ENCODE data around the gene ASB2.

- TF ChIP-seq MXI1 (IDR thresholded peaks at IDR 0.05; ENCODE audit: borderline replicate concordance, low read depth, low read length) (no peak), RFX5 (IDR thresholded peaks at IDR 0.05; ENCODE audit: low read depth, low read length) (no peak), POLR2A (IDR thresholded peaks at IDR 0.05; ENCODE audit: low read depth, low read length) (no peak), FOS (IDR thresholded peaks at IDR 0.05; ENCODE audit: low read depth, low read length) (no peak)
- TF ChIP-seq, protein P1, sequence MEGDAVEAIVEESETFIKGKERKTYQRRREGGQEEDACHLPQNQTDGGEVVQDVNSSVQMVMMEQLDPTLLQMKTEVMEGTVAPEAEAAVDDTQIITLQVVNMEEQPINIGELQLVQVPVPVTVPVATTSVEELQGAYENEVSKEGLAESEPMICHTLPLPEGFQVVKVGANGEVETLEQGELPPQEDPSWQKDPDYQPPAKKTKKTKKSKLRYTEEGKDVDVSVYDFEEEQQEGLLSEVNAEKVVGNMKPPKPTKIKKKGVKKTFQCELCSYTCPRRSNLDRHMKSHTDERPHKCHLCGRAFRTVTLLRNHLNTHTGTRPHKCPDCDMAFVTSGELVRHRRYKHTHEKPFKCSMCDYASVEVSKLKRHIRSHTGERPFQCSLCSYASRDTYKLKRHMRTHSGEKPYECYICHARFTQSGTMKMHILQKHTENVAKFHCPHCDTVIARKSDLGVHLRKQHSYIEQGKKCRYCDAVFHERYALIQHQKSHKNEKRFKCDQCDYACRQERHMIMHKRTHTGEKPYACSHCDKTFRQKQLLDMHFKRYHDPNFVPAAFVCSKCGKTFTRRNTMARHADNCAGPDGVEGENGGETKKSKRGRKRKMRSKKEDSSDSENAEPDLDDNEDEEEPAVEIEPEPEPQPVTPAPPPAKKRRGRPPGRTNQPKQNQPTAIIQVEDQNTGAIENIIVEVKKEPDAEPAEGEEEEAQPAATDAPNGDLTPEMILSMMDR (conservative IDR thresholded peaks at IDR 0.05; ENCODE audit: low read depth, low read length), result no peak
These were observed 21.2 kb downstream of the ASB2 start for GRCh38 chr14:93954900-93955849.

Measured in IMR-90 (cell line).